Lower lobe of right lung (tissue), 2 donors: ENCODE measurements around the gene RASA3. TPM values are rescaled to one million over a fixed set of nuclear protein-coding genes. Genes with fewer than 3 reads are reported as not detected.
A peak's percentile ranks its signal among the peaks of the same experiment; 100 is the strongest.
"Not testable (repeated sequence)": the region's sequence is repeated elsewhere in the genome, so short reads cannot be mapped to it uniquely, and the experiment has no call there.

Source experiments
- ATAC-seq, 2 donors: fragments of 200-7000 bp; cut with Tn5 transposase; one replicate each; pipeline ENCODE4 v1.9.1; 2020 to 2022; ENCODE audit warnings: mild to moderate bottlenecking in 2 of 2, moderate library complexity in 2 of 2
- DNase-seq: peaks from one replicate; pipeline ENCODE4 v3.0.0-alpha.2; 2020
- H3K27ac ChIP-seq: fragments of 200-600 bp; one replicate; pipeline ENCODE4 v1.8.0; 2022
- H3K27me3 ChIP-seq: fragments of 200-600 bp; one replicate; pipeline ENCODE4 v1.8.0; 2022; ENCODE audit warnings: low read depth
- H3K36me3 ChIP-seq: fragments of 200-600 bp; one replicate; pipeline ENCODE4 v1.8.0; 2022; ENCODE audit warnings: mild to moderate bottlenecking
- H3K4me1 ChIP-seq: fragments of 200-600 bp; one replicate; pipeline ENCODE4 v1.8.0; 2022
- H3K4me3 ChIP-seq: fragments of 200-600 bp; one replicate; pipeline ENCODE4 v1.8.0; 2022; ENCODE audit warnings: mild to moderate bottlenecking
- H3K9me3 ChIP-seq: fragments of 200-600 bp; one replicate; pipeline ENCODE4 v1.8.0; 2022
- CTCF ChIP-seq: fragments of 200-600 bp; IDR thresholded peaks from one replicate; pipeline ENCODE4 v1.8.0; 2022; ENCODE audit warnings: antibody characterized with exemption, mild to moderate bottlenecking
- intact Hi-C: fragments of 100-400 bp; cut with DNase I; formaldehyde crosslinking; loops from one replicate; pipeline ENCODE4 v1.11.0; 2022
- total RNA-seq: library from RNA; stranded (reverse); fragmentation: NEBNext Ultra II Directional; extraction: Animal tissue kit (Norgen Biotek cat#: 25700); gene quantifications from one replicate; pipeline ENCODE4 v1.2.1, GENCODE V29; 2021
- donor health status: DM: no; HTN: yes; CAD: no; lungs with severe emphysema.

Gene RASA3
- total RNA-seq, 1 donor from 2014 or later, result 19.1 TPM

DNA sequence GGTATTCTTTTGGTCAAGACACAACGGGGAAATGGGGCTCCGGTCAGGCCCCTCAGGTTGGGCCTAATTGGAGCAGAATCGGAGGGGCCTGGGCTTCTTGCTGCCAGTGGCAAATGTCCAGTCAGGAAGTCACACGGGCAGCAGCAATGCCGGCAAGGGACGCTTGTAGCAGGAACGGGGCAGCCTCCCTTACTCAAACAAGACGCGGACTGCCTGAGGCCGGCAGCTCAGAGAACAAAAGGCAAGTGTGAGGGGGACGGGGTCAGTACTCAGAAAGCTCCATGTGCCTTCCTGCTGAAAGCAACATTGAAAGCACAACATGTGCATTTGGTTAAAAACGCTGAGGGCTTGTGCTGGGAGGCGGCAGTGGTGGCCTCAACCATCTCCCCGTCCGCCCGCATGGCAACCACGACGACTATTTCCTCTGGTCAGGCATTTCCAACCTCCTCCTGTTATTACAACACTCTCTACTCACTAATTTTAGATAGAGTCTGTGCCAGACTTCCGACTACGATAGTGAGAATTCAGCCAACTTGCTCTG, 20.5 kb upstream of the RASA3 start:
- no peaks in the 10 kb centered on the region for H3K36me3 ChIP-seq
- H3K27ac ChIP-seq, result no peak overlapping the region
- TF ChIP-seq CTCF, result no peak
- ATAC-seq (no peak), DNase-seq (no peak)
- H3K27me3 ChIP-seq, result no peaks in the 10 kb centered on the region
- H3K4me1 ChIP-seq, result peaks cover 21% of the 10 kb centered on the region
- H3K4me3 ChIP-seq, result no peak overlapping the region
- intact Hi-C loops, result no loop called here
- H3K9me3 ChIP-seq, result no peaks in the 10 kb centered on the region

DNA sequence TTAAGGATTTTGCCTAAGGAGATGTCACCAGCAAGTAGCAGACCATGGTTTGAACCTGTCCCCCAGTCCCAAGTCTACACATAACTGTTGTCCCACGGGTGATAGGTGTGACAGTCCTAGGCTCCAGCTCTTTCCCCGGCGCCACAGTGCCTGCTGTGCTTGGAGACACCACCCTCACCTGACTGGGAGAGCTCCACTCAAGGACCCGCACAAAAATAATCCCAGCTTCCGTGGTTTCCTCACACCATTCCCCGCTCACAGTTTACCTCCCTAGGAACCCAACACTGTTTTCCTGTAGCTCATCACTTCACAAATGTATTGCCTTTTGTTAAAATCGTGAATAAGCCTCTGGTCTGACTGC, 19.8 kb upstream of the RASA3 start:
- DNase-seq (no peak), ATAC-seq (no peak)
- H3K4me1 ChIP-seq, result peaks cover 21% of the 10 kb centered on the region
- H3K27ac ChIP-seq, result no peak overlapping the region
- H3K9me3 ChIP-seq, result no peaks in the 10 kb centered on the region
- H3K4me3 ChIP-seq, result no peak overlapping the region
- no peaks in the 10 kb centered on the region for H3K36me3 ChIP-seq
- no peak for TF ChIP-seq CTCF
- no peaks in the 10 kb centered on the region for H3K27me3 ChIP-seq
- intact Hi-C loops, result no loop called here

- H3K9me3 ChIP-seq, result no peaks in the 10 kb centered on the region
- H3K4me3 ChIP-seq, result no peak overlapping the region
- peak; percentile 80 for DNase-seq
- no peaks in the 10 kb centered on the region for H3K36me3 ChIP-seq
- ATAC-seq, result peak; percentile 76
- no peaks in the 10 kb centered on the region for H3K27me3 ChIP-seq
- TF ChIP-seq CTCF, result no peak
- H3K4me1 ChIP-seq, result peaks cover 19% of the 10 kb centered on the region
- intact Hi-C loops, result no loop called here
- no peak overlapping the region for H3K27ac ChIP-seq
These were observed 19.3 kb upstream of the RASA3 start for GRCh38 chr13:114151565-114152284.

GRCh38 chr13:114151031-114151430, 18.6 kb upstream of the RASA3 start:
- no peaks in the 10 kb centered on the region for H3K9me3 ChIP-seq
- DNase-seq (peak; percentile 44), ATAC-seq (peak; percentile 26 to 41)
- no peaks in the 10 kb centered on the region for H3K36me3 ChIP-seq
- intact Hi-C loops, result no loop called here
- peaks cover 15% of the 10 kb centered on the region for H3K4me1 ChIP-seq
- no peak overlapping the region for H3K27ac ChIP-seq
- H3K4me3 ChIP-seq, result no peak overlapping the region
- H3K27me3 ChIP-seq, result no peaks in the 10 kb centered on the region
- TF ChIP-seq CTCF, result no peak

DNA sequence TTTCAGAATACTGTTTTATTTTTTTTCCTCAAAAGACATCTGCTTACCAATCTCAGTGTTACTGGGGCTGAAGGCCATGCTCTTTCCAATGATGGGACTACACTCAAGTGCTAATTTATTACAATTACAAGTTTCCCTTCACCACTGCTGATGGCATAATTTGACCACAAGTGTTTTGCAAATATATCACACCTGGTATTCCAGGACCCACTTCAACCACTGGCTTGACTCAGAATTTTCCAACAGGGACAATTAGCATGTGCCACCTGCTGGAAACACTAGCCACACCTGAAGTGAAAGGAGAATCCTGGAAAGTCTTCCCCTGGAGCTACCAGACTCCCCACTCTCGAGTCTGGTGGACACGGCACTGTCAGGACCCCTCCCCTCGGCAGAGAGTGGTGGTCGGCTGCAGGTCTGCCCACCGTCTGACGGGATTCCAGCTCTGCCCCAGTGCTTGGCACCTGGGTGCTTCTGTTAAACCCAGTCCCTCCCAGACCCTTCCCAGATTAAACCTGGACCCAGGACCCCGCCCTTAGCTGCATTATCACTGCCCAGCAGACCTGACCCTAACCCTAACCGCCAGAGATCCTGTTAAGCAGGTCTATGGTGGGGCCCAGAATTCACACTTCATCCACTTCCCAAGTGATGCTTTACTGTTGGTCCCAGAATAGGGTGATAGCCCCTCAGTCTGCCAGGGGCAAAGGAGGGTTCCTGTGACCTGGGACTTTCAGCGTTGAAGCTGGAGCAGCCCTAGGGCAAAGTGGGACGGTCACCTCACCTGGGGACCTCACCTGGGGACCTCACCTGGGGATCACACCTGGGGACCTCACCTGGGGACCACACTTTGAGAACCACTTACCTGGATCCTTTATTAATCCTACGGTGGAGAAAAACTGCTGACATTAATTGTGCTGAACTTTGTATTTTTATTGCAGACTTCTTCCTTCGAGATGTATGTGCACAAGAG, 17.6 kb upstream of the RASA3 start:
- no peaks in the 10 kb centered on the region for H3K27me3 ChIP-seq
- intact Hi-C loops, result no loop called here

GRCh38 chr13:114148886-114149285, 16.5 kb upstream of the RASA3 start:
- H3K27me3 ChIP-seq, intact Hi-C loops: not testable (repeated sequence)

More for the DNA sequence above, 17.6 kb upstream of the RASA3 start:
- Histone ChIP-seq H3K36me3 (no peaks in the 10 kb centered on the region), H3K27ac (no peak overlapping the region), H3K4me3 (no peak overlapping the region), H3K9me3 (no peaks in the 10 kb centered on the region), H3K4me1 (peaks cover 15% of the 10 kb centered on the region)
- TF ChIP-seq CTCF, result no peak
- DNase-seq (no peak), ATAC-seq (no peak)

More at GRCh38 chr13:114148886-114149285, 16.5 kb upstream of the RASA3 start:
- not testable (repeated sequence) for H3K4me3 ChIP-seq, H3K9me3 ChIP-seq, H3K36me3 ChIP-seq, DNase-seq, H3K27ac ChIP-seq, ATAC-seq
- peaks cover 20% of the 10 kb centered on the region for H3K4me1 ChIP-seq
